GM23248 (cell line): Measurements from ENCODE around the gene USP1. TPM values are rescaled to one million over a fixed set of nuclear protein-coding genes. Genes with fewer than 3 reads are reported as not detected.

Experiments
- DNase-seq: peaks from one replicate; pipeline ENCODE4 v3.0.0-alpha.2; 2015
- H2AFZ ChIP-seq: fragments of 200-600 bp; sonication (generic); 2 replicates; pipeline ENCODE4 v1.6.1; 2016; ENCODE audit warnings: antibody characterized with exemption
- H3F3A ChIP-seq: fragments of 200-600 bp; sonication (generic); 2 replicates; pipeline ENCODE4 v1.6.1; 2016; ENCODE audit warnings: mild to moderate bottlenecking, antibody characterized with exemption, mixed run types; ENCODE audit not compliant: insufficient read depth
- H3K27ac ChIP-seq: fragments of 200-600 bp; sonication (generic); 2 replicates; pipeline ENCODE4 v1.5.1; 2016; ENCODE audit warnings: mild to moderate bottlenecking
- H3K27me3 ChIP-seq: fragments of 200-600 bp; sonication (generic); replicated peaks from 2 replicates; pipeline ENCODE4 v1.6.1; 2016; ENCODE audit warnings: mild to moderate bottlenecking; ENCODE audit not compliant: insufficient read depth
- H3K36me3 ChIP-seq: fragments of 200-600 bp; sonication (generic); 2 replicates; pipeline ENCODE4 v1.6.1; 2016; ENCODE audit warnings: low read depth, mild to moderate bottlenecking
- H3K4me1 ChIP-seq: fragments of 200-600 bp; sonication (generic); 2 replicates; pipeline ENCODE4 v1.6.1; 2016; ENCODE audit warnings: mild to moderate bottlenecking; ENCODE audit not compliant: insufficient read depth
- H3K4me2 ChIP-seq: fragments of 200-600 bp; sonication (generic); one replicate; pipeline ENCODE4 v1.6.1; 2016; ENCODE audit warnings: mild to moderate bottlenecking; ENCODE audit not compliant: unreplicated experiment
- H3K4me3 ChIP-seq: fragments of 200-600 bp; sonication (generic); 2 replicates; pipeline ENCODE4 v1.5.1; 2016; ENCODE audit warnings: mild to moderate bottlenecking
- H3K79me2 ChIP-seq: fragments of 200-600 bp; sonication (generic); 2 replicates; pipeline ENCODE4 v1.6.1; 2016; ENCODE audit warnings: mild to moderate bottlenecking; ENCODE audit not compliant: insufficient read depth
- H3K9ac ChIP-seq: fragments of 200-600 bp; sonication (generic); 2 replicates; pipeline ENCODE4 v1.6.1; 2016; ENCODE audit warnings: mild to moderate bottlenecking
- H3K9me2 ChIP-seq: fragments of 200-600 bp; sonication (generic); 2 replicates; pipeline ENCODE4 v1.6.1; 2016; ENCODE audit warnings: mixed run types, mild to moderate bottlenecking, moderate library complexity; ENCODE audit not compliant: insufficient read depth
- H3K9me3 ChIP-seq: fragments of 200-600 bp; sonication (generic); one replicate; pipeline ENCODE4 v1.6.1; 2017; ENCODE audit warnings: low read depth
- H4K20me1 ChIP-seq: fragments of 200-600 bp; sonication (generic); 2 replicates; pipeline ENCODE4 v1.6.0; 2016; ENCODE audit not compliant: insufficient read depth
- EZH2 ChIP-seq: fragments of 200-600 bp; sonication (generic); IDR thresholded peaks from 2 replicates; pipeline ENCODE4 v1.6.1; 2018; ENCODE audit warnings: antibody characterized with exemption, mild to moderate bottlenecking; ENCODE audit not compliant: insufficient read depth, poor library complexity, severe bottlenecking
- EZH2phosphoT487 ChIP-seq: fragments of 200-600 bp; sonication (generic); IDR thresholded peaks from 2 replicates; pipeline ENCODE4 v1.6.1; 2018; ENCODE audit warnings: antibody characterized with exemption, moderate library complexity, mild to moderate bottlenecking, low read depth; ENCODE audit not compliant: insufficient read depth
- WGBS, 2 experiments: methylation state at CpG; one replicate each; pipeline ENCODE4 v1.1.6; 2015 to 2017; ENCODE audit warnings: low lambda C conversion rate in 2 of 2, low coverage in 1 of 2; ENCODE audit errors: missing lambda C conversion rate in 2 of 2; 5-methylcytosine and 5-hydroxymethylcytosine counted together
- in situ Hi-C: fragments of 300-500 bp; cut with MboI; formaldehyde crosslinking; loops from 2 replicates; pipeline ENCODE4 v1.15.0; 2020
- polyA plus RNA-seq: library from polyadenylated mRNA; unstranded; fragments of >200 nt; fragmentation: Nextera tagmentation; extraction: Ambion mirVana; gene quantifications from 2 replicates; pipeline ENCODE4 v1.2.1, GENCODE V29; 2016
- total RNA-seq: library from RNA; depleted of rRNA; stranded (reverse); fragments of >200 nt; shearing (Covaris generic); gene quantifications from 2 replicates; pipeline ENCODE4 v1.2.3, GENCODE V29; 2014; rRNA removed

The USP1 gene
- total and polyA plus RNA-seq, 2 experiments from 2014 or later: 22.8 to 27.8 TPM

GRCh38 chr1:62494137-62494536 is 57.3 kb downstream of the USP1 start:
- Histone ChIP-seq H3K79me2 (no peaks in the 10 kb centered on the region), H3K4me1 (peaks cover 5% of the 10 kb centered on the region; the same call in 1 of the 2 replicates), H3K36me3 (peaks cover 33% of the 10 kb centered on the region), H3K9me3 (no peaks in the 10 kb centered on the region), H3K27me3 (no peaks in the 10 kb centered on the region), H3K9me2 (no peaks in the 10 kb centered on the region), H2AFZ (no peak overlapping the region), H3K9ac (no peak overlapping the region), H3F3A (no peaks in the 10 kb centered on the region), H4K20me1 (no peaks in the 10 kb centered on the region), H3K4me3 (no peak overlapping the region), H3K27ac (no peak overlapping the region), H3K4me2 (no peak overlapping the region)
- no peak for DNase-seq
- WGBS, 2 experiments: 99 to 100% methylated on average over 4 of the region's 4 CpGs
- in situ Hi-C loops: no loop called here
- TF ChIP-seq EZH2: no peak

- Histone ChIP-seq H3K79me2 (no peaks in the 10 kb centered on the region), H3K27me3 (no peaks in the 10 kb centered on the region), H3K4me1 (no peaks in the 10 kb centered on the region), H3K9me2 (no peaks in the 10 kb centered on the region), H3K9me3 (no peaks in the 10 kb centered on the region), H3F3A (no peaks in the 10 kb centered on the region), H3K4me2 (no peak overlapping the region), H3K36me3 (peaks cover 19% of the 10 kb centered on the region), H3K9ac (no peak overlapping the region), H4K20me1 (no peaks in the 10 kb centered on the region), H3K4me3 (no peak overlapping the region), H2AFZ (no peak overlapping the region), H3K27ac (no peak overlapping the region)
- TF ChIP-seq EZH2 (no peak), EZH2phosphoT487 (no peak)
- DNase-seq: no peak
- in situ Hi-C loops: loop anchor here (10.0 kb wide), 1 partner anchor 245 kb away; no protein-coding TSS in a partner anchor
Measured at GRCh38 chr1:62500210-62500609, 63.4 kb downstream of the USP1 start.

Other genes starting within 250 kb of the USP1 start
- gene L1TD1, start 242.2 kb upstream of the USP1 start, total RNA-seq: 0.11 TPM in 1 of 2 replicates, not detected in the other
- gene L1TD1, start 242.2 kb upstream of the USP1 start, polyA plus RNA-seq: 0.05 and 0.14 TPM in 2 replicates
- 0.25 and 0.32 TPM in 2 replicates for gene KANK4, start 117.6 kb upstream of the USP1 start, total RNA-seq
- 0.29 and 0.38 TPM in 2 replicates for gene KANK4, start 117.6 kb upstream of the USP1 start, polyA plus RNA-seq
- gene ANGPTL3, start 160.5 kb downstream of the USP1 start, total RNA-seq: not detected in 2 replicates
- gene ANGPTL3, start 160.5 kb downstream of the USP1 start, polyA plus RNA-seq: not detected in 2 replicates